ENCODE data around the gene PIWIL1.

DNA sequence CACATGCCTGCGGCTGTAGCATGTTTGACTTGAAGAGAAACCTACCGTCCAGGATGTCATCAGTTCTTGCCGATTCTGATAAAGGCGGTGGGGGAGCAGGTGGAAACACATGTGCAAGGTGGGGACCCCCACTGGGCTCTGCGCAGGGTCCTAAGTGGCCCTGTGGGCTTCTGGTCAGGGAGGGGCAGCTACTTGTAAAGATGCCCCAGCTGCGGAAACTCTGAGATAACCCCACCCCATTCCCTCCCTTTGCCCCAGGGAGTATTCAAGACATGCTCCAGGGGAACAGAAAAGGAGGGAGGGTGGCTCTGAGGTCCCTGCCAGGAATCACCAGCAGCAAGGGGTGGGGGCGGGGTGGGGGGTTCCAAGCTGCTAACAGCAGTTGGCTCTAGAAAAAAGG is 67.6 kb downstream of the PIWIL1 start:
- TF ChIP-seq, protein P1, sequence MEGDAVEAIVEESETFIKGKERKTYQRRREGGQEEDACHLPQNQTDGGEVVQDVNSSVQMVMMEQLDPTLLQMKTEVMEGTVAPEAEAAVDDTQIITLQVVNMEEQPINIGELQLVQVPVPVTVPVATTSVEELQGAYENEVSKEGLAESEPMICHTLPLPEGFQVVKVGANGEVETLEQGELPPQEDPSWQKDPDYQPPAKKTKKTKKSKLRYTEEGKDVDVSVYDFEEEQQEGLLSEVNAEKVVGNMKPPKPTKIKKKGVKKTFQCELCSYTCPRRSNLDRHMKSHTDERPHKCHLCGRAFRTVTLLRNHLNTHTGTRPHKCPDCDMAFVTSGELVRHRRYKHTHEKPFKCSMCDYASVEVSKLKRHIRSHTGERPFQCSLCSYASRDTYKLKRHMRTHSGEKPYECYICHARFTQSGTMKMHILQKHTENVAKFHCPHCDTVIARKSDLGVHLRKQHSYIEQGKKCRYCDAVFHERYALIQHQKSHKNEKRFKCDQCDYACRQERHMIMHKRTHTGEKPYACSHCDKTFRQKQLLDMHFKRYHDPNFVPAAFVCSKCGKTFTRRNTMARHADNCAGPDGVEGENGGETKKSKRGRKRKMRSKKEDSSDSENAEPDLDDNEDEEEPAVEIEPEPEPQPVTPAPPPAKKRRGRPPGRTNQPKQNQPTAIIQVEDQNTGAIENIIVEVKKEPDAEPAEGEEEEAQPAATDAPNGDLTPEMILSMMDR (IDR thresholded peaks at IDR 0.05) = no peak
- no peak for TF ChIP-seq POLR2A (IDR thresholded peaks at IDR 0.05)
